8988T (cell line): Measurements from ENCODE around the gene CLECL1.
"Not testable (repeated sequence)": the region's sequence is repeated elsewhere in the genome, so short reads cannot be mapped to it uniquely, and the experiment has no call there.

Experiments
- DNase-seq: peaks from one replicate; pipeline ENCODE4 v3.0.0; 2011

CLECL1 gene

DNA sequence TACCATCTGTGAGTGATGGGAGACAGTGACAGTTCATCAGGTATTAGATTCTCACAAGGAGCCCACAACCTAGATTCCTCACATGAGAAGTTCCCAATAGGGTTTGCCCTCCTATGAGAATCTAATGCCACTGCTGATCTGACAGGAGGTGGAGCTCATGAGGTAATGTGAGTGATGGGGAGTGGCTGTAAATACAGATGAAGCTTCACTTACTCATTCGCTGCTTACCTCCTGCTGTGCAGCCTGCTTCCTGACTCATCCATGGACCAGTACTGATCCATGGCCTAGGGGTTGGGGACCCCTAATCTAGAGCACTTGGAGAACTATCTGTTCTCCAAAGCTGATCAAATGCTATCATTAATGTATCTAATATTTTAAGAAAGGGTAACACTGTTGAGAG is 45.7 kb downstream of the CLECL1 start:
- DNase-seq: no peak

DNA sequence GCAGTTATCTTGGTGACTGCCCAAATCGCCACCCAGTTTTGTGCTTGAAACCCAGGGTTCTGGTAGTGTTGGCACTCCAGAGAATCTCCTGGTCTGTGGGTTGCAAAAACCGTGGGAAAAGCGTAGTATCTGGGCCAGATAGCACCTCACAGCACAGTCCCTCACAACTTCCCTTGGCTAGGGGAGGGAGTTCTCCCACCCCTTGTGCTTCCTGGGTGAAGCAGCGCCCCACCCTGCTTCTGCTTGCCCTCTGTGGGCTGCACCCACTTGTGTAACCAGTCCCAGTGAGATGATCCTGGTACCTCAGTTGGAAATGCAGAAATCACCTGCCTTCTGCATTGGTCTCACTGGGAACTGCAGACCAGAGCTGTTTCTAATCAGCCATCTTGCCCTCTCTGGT is 47.0 kb downstream of the CLECL1 start:
- DNase-seq: no peak

DNA sequence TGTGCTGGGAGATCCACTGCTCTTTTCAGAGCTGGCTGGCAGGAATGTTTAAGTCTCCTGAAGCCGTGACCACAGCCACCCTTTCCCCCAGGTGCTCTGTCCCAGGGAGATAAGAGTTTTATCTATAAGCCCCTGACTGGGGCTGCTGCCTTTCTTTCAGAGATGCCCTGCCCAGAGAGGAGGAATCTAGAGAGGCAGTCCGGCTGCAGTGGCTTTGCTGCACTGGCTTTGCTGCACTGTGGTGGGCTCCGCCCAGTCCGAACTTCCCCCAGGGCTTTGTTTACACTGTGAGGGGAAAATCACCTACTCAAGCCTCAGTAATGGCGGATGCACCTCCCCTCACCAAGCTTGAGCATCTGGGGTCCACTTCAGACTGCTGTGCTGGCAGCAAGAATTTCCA is 47.5 kb downstream of the CLECL1 start:
- DNase-seq: not testable (repeated sequence)

DNA sequence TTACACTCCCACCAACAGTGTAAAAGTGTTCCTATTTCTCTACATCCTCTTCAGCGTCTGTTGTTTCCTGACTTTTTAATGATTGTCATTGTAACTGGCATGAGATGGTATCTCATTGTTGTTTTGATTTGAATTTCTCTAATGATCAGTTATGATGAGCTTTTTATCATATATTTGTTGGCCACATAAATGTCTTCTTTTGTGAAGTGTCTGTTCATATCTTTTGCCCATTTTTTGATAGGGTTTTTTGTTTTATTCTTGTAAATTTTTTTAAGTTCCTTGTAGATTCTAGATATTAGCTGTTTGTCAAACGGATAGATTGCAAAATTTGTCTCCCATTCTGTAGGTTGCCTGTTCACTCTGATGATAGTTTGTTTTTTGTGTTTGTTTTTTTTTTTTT is 49.9 kb downstream of the CLECL1 start:
- DNase-seq: not testable (repeated sequence)

DNA sequence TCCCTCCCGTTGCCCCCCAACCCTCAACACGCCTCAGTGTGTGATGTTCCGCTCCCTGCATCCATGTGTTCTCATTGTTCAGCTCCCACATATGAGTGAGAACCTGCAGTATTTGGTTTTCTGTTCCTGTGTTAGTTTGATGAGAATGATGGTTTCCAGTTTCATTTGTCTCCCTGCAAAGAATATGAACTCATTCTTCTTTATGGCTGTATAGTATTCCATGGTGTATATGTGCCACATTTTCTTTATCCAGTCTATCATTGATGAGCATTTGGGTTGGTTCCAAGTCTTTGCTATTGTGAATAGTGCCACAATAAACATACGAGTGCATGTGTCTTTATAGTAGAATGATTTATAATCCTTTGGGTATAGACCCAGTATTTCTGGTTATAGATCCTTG is 50.4 kb downstream of the CLECL1 start:
- DNase-seq: not testable (repeated sequence)

GRCh38 chr12:9674226-9674590 is 58.7 kb downstream of the CLECL1 start:
- DNase-seq: no peak

DNA sequence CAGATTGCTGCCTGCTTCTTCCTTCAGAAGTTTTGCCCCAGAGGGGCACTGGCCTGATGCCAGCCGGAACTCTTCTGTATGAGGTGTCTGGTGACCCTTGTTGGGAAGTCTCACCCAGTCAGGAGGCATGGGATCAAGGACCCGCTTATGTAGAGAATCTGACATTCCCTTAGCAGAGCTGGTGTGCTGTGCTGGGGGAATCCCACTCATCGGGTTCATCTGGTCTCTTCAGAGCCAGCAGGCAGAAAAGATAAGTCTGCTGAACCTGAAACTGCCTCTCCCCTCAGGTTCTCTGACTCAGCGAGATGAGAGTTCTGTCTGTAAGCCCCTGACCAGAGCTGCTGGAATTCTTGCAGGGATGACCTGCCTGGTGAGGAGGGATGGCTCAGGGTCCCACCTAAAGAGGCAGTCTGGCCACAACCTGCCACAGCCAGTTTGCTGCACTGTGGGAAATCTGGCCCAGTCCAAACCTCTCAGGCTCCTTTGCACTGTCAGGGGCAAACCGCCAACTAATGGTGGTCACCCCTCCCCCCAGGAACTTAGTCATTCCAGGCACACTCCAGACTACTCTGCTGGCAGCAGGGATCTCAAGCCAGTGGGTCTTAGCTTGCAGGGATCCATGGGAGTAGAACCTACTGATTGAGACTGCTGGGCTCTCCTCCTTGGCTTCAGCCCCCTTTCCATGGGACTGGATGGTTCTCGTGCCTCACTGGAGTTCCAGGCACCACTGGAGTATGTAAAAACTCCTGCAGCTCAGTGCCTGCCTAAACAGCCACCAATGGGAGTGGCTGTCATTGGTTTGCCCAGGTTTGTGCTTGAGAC is 59.3 kb downstream of the CLECL1 start:
- DNase-seq: no peak
